ENCODE data around the gene ATN1. TPM values are rescaled to one million over a fixed set of nuclear protein-coding genes. Genes with fewer than 3 reads are reported as not detected.

Gene ATN1
- total and polyA plus RNA-seq, 2 of the 4 experiments (the other 2 are of a cell fraction): 3.4 to 58.7 TPM

DNA sequence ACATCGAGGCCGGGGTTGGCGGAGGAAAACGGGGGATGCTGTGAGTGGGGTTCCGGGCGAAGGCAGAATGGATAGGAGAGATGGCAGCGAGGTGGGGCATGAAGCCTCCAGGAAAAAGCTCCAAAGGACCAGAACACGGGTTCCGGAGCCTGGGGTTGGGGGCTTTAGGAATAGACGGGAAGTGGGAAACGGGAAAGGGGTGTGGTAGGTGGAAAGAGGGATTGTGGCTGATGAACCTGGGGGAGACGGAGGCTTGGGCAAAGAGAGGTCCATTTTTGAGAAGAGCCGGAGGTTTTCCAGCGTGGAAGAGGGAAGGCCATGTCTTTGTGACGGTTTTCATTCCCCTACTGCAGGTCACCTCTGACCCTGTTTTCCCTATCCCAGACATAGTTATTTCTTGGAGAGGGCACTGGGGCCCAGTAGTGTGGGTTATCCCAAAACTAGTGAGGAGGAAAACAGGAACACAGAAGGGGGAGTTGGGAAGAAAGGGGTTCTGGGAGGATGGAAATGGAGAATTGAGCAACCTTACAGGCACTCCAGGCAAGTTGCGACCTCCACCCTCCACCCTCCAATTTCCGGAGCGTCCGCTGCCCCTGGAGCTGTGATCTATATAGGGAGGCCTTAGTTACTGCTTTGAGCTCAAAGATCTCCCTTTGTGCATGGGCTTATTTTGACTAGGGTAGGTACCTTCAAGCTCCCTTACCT, 1.1 kb downstream of the ATN1 start:
- peak overlapping the region; percentile 51 for H2AK5ac ChIP-seq (ENCODE audit: low read depth, low read length)
- intact Hi-C loops (cut with micrococcal nuclease) (no loop called here), in situ Hi-C loops (cut with MboI; ENCODE audit: low sequenced_read_pairs) (no loop called here), dilution Hi-C loops (cut with HindIII; ENCODE audit: low sequenced_read_pairs, unreplicated experiment) (no loop called here)
- H3K27me3 ChIP-seq (ENCODE audit: control insufficient read depth, insufficient read depth, low read length): no peaks in the 10 kb centered on the region
- H3K27ac ChIP-seq (ENCODE audit: insufficient read depth, low read length): peak overlapping the region; percentile 95
- H3K56ac ChIP-seq (ENCODE audit: extremely low read depth, insufficient read depth, low read length): peak overlapping the region; percentile 76
- DNase-seq: no peak
- H3K79me1 ChIP-seq (ENCODE audit: low read depth in 1 of 2, low read length in 2 of 2): peaks cover 11 to 57% of the 10 kb centered on the region in 2 experiments; a peak in 3 of 4 replicates
- peak overlapping the region; percentile 96 for H3K23ac ChIP-seq (ENCODE audit: low read depth, low read length)
- H3K4me2 ChIP-seq (ENCODE audit: low read depth, low read length): peak overlapping the region; percentile 98
- no peak overlapping the region for H2BK20ac ChIP-seq (ENCODE audit: low read depth, low read length)
- H2AK9ac ChIP-seq (replicated peaks; ENCODE audit: low read depth, low read length, poor library complexity): peak overlapping the region; percentile 94
- peak overlapping the region; percentile 59 for H2AFZ ChIP-seq (replicated peaks; ENCODE audit: low read length, poor library complexity)
- peaks cover 9% of the 10 kb centered on the region for H3K36me3 ChIP-seq (ENCODE audit: control insufficient read depth, insufficient read depth, low read length)
- ChIA-PET CTCF (interaction anchor here (0.6 to 1.0 kb wide), 2 partner anchors 56 to 873 kb away, joined by 3 read pairs; partner anchors contain the start of gene SPSB2), POLR2A (ENCODE audit: unreplicated experiment) (interaction anchor here (0.6 kb wide), 2 partner anchors 15 to 33 kb away, joined by 3 read pairs; partner anchors contain the start of genes C12orf57 and RNU7-1)
- H3K9me1 ChIP-seq (ENCODE audit: insufficient read depth, low read length): peaks cover 12% of the 10 kb centered on the region
- no TSS peak for BruUV-seq (replicated peaks)
- WGBS, 2 experiments (ENCODE audit: extremely low coverage in 2 of 2, insufficient read length in 1 of 2): 4% methylated on average over 9 of the region's 19 CpGs; no CpG with 5 or more reads in 1 of the 2 experiments
- no peaks in the 10 kb centered on the region for H3K9me3 ChIP-seq (ENCODE audit: control insufficient read depth, insufficient read depth, low read length)
- H3K4me1 ChIP-seq (ENCODE audit: control insufficient read depth, insufficient read depth, low read length): peaks cover 31% of the 10 kb centered on the region
- TF ChIP-seq NFE2L2 (IDR thresholded peaks at IDR 0.05; ENCODE audit: low read depth, low read length) (no peak), SMC3 (IDR thresholded peaks at IDR 0.05; ENCODE audit: low read depth, low read length) (no peak), CEBPB (IDR thresholded peaks at IDR 0.05; ENCODE audit: low read depth, low read length) (peak; percentile 38; the same call in 1 of the 2 replicates)
- H2BK120ac ChIP-seq (ENCODE audit: low read depth, low read length): no peak overlapping the region; the same call in 1 of the 2 replicates
- peak overlapping the region; percentile 0; the same call in 1 of the 2 replicates for H3K18ac ChIP-seq (ENCODE audit: low read depth, low read length)
- peak overlapping the region; percentile 76 for H3K9ac ChIP-seq (ENCODE audit: low read depth, low read length)
- peak overlapping the region; percentile 93 for H3K4me3 ChIP-seq (ENCODE audit: insufficient read depth, low read depth, low read length)
- H4K91ac ChIP-seq (ENCODE audit: insufficient read depth, low read depth, low read length): no peak overlapping the region; the same call in 1 of the 2 replicates
- peak overlapping the region in 1 of 2 experiments; percentile 54; a peak in 2 of 4 replicates for H4K8ac ChIP-seq (ENCODE audit: low read depth in 2 of 2, low read length in 2 of 2)
- H3K14ac ChIP-seq (replicated peaks; ENCODE audit: low read depth, low read length): peak overlapping the region; percentile 91
- H3K4ac ChIP-seq (ENCODE audit: low read depth, low read length): peak overlapping the region; percentile 83
- H4K20me1 ChIP-seq (ENCODE audit: insufficient read depth, low read length): peaks cover 50% of the 10 kb centered on the region
- no peak for ATAC-seq (ENCODE audit: low read depth)
- peak overlapping the region; percentile 89 for H2BK5ac ChIP-seq (ENCODE audit: low read depth, low read length, poor library complexity, severe bottlenecking)
- peak overlapping the region; percentile 49 for H4K5ac ChIP-seq (ENCODE audit: low read depth, low read length)
- H2BK15ac ChIP-seq (ENCODE audit: low read depth, low read length): no peak overlapping the region

Data from IMR-90 (cell line).